ENCODE measurements around the gene PFN3. TPM values are rescaled to one million over a fixed set of nuclear protein-coding genes. Genes with fewer than 3 reads are reported as not detected.

Gene PFN3
- not detected for total RNA-seq
- not detected for polyA plus RNA-seq
- long read RNA-seq, donor 1, result 0 reads
- long read RNA-seq, donor 2, result 0 reads
- long read RNA-seq, donor 3, result 0 reads

- intact Hi-C loops (cut with DNase I), result loop anchor here in 2 of 10 donors (5.0 to 10.0 kb wide), 3 partner anchors 52 to 205 kb away; partner anchors contain the start of gene B4GALT7 (in 1 of the 2)
- no peak for DNase-seq
- Histone ChIP-seq H3K4me3 (no peak within 1 kb of the TSS), H3K27me3 (peaks cover 39 to 83% (median 62%) of the 10 kb centered on the region in 9 donors), H3K9me3 (no peaks in the 10 kb centered on the region), H3K4me1 (peaks cover 8 to 42% (median 32%) of the 10 kb centered on the region in 12 donors), H3K27ac (no peak within 1 kb of the TSS), H3K36me3 (no peaks in the 10 kb centered on the region)
- TF ChIP-seq POLR2A (IDR thresholded peaks at IDR 0.05), result no peak
- no peak for TF ChIP-seq CTCF (IDR thresholded peaks at IDR 0.05)
- ATAC-seq, result no peak
- 8 to 15% (median 12%) methylated on average over 63 to 92 of the region's 92 CpGs for WGBS, 4 donors
Measured at GRCh38 chr5:177399997-177400868, at the start of gene PFN3. Gene PFN3 (minus strand): TSS chr5:177400661. CDS start chr5:177400576, 85 bp downstream.

- no peak for DNase-seq
- Histone ChIP-seq H3K27ac (no peak overlapping the region), H3K4me3 (no peak overlapping the region), H3K4me1 (peaks cover 2 to 51% (median 27%) of the 10 kb centered on the region in 12 donors), H3K27me3 (peaks cover 0 to 26% (median 3%) of the 10 kb centered on the region in 9 donors), H3K36me3 (no peaks in the 10 kb centered on the region), H3K9me3 (no peaks in the 10 kb centered on the region)
- intact Hi-C loops (cut with DNase I), result loop anchor here in 5 of 10 donors (5.0 to 10.0 kb wide), 3 partner anchors 42 to 135 kb away; partner anchors contain the start of genes MXD3 (in 5 of the 5), F12 (in 1 of the 5) and PFN3 (in 1 of the 5)
- no peak for ATAC-seq
- TF ChIP-seq POLR2A (IDR thresholded peaks at IDR 0.05) (no peak), CTCF (IDR thresholded peaks at IDR 0.05) (no peak)
- 90 to 93% (median 92%) methylated on average over 10 to 18 of the region's 18 CpGs for WGBS, 4 donors
Measured at GRCh38 chr5:177449140-177450061, 48.9 kb upstream of the PFN3 start.

GRCh38 chr5:177448244-177448950 is 47.9 kb upstream of the PFN3 start:
- H3K4me3 ChIP-seq, result no peak overlapping the region

More at GRCh38 chr5:177448244-177448950, 47.9 kb upstream of the PFN3 start:
- Histone ChIP-seq H3K36me3 (no peaks in the 10 kb centered on the region), H3K9me3 (no peaks in the 10 kb centered on the region), H3K27ac (peak overlapping the region in 2 of 12 donors; percentile 4 to 30), H3K27me3 (peaks cover 0 to 25% (median 3%) of the 10 kb centered on the region in 9 donors), H3K4me1 (peaks cover 2 to 41% (median 21%) of the 10 kb centered on the region in 12 donors)
- 67 to 80% (median 76%) methylated on average over 6 of the region's 6 CpGs for WGBS, 4 donors
- no peak for ATAC-seq
- no peak for DNase-seq
- intact Hi-C loops (cut with DNase I), result no loop called here
- TF ChIP-seq CTCF (IDR thresholded peaks at IDR 0.05), result no peak
- no peak for TF ChIP-seq POLR2A (IDR thresholded peaks at IDR 0.05)
